A172 (cell line): ENCODE results near the gene LGR4. TPM values are rescaled to one million over a fixed set of nuclear protein-coding genes. Genes with fewer than 3 reads are reported as not detected.
A peak's percentile ranks its signal among the peaks of the same experiment; 100 is the strongest.

Source experiments
- DNase-seq: peaks from one replicate; pipeline ENCODE4 v3.0.0-alpha.2; 2015; ENCODE audit warnings: low spot score
- total RNA-seq: library from RNA; depleted of rRNA; stranded (reverse); fragments of >200 nt; shearing (Covaris generic); gene quantifications from 2 replicates; pipeline ENCODE4 v1.2.3, GENCODE V29; 2014

The LGR4 gene
- total RNA-seq, 1 experiment from 2014 or later: 10.0 TPM

DNA sequence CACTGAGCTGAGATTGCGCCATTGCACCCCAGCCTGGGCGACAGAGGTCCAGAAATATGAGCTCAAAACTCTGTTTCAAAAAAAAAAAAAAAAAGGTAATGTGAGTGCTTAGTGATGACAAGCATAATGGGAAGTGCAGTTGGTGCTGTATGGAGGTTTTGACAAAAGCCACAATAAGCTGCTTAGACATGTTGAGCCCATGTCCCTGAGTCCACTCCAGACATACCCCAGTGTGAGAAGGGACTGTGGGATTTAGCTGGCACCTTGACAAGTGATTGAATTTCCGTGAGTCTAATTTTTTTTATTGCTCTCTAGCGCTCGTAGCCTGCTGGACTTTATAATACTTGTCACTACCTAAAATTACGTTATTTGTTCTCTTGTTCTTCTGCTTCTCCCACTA is 15.1 kb upstream of the LGR4 start:
- no peak for DNase-seq

DNA sequence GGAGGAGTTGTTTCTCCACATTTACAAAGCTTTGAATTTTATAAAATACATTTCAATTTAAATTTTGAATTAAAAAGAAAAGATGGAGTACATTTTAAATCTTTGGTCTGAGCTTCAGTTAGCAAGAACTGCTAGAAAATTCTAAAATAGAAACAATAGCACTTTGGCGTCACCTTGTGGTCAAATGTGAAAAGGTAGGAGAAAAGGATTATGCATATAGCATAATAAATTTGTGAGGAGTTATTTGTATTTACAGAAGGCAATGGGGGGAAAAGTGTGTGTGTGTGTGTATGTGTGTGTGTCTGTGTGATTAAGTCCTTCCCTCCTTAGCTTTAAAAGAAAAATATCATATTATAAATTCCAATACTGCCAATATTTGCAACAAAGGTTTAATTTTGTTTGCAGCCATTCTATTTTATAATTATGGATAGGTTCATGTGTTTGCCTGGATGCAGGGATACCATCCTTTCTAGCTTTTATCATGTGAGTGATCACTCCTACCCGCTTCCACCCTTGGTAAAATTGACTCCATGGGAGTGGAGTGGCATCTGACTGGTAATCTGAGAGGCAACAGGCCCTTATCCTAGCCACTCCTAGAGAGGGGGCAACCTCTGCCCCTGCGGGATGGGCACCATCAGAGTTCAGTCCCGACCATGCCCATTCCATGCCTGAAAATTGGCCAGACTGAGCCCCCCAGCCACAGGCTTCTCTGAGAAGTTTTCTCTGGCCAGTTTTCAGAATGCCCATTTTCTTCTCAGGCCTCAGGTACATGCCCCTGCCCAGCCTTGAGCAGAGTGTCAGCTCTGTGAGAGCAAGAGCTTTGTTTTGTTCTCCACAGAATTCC is 13.6 kb upstream of the LGR4 start:
- peak; percentile 63 for DNase-seq

DNA sequence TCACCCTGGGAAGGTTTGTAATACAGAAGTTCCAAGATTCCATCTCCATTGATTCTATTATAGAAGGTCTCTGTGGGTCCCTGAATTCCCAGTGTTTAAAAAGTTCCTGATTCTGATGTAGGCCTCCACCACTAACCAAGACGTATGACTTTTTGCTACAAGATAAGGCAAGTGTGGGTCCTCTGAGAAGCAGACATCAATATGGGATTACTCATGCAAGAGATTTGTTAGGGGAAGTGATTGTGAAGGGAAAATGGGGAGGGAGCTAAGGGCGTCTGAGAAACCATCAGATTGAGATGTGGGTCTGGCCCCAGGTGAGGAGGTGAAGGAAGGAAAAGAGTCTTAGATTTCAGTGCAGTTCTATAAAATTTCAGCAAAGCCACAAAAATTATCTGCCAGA is 10.2 kb upstream of the LGR4 start:
- DNase-seq: no peak

DNA sequence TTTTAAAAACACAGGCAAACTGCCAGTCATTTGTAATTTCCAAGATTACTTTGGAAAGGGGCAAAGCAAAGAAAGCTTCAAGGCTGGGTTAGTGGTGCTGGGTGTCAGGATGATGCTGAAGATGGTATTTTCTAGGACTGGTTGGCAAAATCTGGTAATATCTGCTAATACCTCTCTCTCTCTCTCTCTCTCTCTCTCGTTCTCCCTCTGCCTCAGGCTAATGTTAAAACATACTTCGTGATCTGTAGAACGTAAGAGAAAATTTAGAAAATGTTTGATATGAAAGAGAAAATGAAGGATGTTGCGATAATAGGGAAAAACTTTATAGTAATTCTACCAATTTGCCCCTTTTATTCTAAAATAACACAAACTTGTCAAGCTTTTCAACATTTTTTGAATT is 9.4 kb upstream of the LGR4 start:
- DNase-seq: no peak

DNA sequence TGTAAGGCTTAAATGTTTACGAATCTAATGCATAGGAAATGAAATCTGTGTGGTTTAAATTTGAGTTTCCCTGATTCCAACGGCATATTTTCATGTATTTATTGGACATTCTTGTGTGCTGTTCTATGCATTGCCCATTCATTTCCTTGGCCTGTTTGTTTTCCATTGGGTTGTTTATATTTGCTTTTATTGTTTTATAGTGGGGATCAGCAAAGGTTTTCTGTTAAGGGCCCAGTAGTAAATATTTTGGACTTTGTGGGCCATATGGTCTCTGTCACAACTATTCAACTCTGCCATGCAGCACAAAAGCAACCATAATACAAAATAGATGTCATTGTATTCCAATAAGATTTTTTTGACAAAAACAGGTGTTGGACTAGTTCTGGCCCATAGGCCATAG is 5.2 kb upstream of the LGR4 start:
- DNase-seq: no peak

DNA sequence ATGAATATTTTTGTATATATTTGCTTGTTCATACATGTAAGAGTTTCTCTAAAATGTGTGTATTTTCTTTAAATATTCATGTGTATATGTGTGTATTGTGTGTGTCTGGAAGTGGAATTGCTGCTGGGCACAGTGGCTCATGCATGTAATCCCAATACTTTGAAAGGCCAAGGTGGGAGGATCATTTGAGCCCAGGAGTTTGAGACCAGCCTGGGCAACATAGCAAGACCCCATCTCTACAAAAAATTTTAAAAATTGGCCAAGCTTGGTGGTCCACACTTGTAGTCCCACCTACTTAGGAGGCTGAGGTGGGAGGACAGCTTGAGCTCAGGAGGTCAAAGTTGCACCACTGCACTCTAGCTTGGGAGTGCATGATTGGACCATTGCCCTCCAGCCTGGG is 4.7 kb upstream of the LGR4 start:
- DNase-seq: no peak

DNA sequence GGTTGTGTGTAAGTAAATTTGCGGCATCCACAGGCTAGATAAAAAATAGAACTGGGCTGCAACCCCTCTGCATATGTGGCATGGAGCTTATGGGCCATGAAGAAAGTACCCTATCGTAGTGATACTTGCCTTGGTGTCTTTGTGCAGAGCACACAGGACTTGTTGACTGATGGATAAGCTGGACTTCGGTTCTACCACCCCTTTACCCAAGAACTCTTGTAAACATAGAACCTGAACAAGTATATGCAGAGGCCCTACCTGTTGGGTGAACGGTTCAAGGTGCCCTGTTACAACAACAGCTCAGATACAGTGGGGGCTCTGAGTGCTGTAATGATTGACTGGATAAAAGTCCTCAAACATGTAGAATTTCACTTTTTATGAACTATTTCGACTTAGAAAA is 3.0 kb upstream of the LGR4 start:
- no peak for DNase-seq

DNA sequence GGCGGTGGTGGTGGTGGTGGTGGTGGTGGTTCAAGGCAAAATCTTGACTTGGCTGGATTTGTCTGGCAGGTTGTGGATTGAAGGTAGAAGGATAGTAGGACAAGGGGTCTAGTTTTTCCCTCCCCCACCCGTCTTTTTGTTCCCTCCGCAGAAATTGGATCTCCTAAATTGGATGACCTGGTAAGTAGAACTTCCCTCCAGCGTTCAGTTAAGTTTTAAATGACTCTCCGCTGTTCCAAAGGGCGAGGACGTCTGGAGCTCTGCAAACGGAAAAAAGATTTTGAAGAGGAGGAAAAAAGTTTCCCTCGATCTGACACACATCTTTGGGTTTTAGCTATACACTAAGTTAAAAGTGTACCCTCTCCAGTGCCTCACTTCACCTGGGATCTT is 422 bp upstream of the LGR4 start:
- DNase-seq: no peak

DNA sequence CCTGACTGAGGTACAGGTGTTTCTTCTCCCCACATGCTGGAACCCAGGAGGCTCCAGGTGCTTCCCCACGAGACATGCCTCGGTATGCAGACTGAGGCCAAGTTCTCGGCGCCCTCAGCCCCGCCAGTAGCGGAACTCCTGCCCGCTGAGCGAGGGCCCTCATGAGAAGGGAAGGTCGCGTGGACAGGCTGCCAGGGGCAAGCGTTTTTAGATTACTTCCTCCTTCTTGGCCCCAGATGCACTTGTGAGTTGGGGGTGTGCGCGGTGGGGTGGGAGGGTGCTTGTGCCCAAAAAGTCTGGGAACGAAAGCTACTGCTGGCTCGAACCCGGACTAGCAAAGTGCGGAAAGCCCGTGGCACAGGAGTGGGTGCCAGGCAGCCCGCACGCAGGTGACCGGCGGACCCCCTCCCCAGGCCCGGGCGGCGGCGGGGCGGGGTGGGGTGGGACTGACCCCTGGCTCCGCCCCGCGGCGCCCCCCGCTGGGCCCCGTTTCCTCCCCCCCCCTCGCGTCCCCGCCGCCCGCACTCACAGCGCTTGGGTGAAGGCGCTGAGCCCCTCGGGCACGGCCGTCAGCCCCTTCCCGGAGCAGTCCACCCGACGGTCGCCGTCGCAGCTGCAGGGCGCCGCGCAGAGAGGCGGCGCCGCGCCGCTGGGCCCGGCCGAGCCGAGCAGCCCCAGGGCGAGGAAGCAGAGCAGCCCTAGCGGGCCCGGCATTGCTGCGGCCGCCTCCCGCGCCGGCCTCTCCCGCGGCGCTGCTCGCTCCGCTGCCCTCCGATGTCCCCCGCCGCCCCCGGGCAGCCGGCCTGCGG is 797 bp downstream of the LGR4 start:
- DNase-seq: no peak

DNA sequence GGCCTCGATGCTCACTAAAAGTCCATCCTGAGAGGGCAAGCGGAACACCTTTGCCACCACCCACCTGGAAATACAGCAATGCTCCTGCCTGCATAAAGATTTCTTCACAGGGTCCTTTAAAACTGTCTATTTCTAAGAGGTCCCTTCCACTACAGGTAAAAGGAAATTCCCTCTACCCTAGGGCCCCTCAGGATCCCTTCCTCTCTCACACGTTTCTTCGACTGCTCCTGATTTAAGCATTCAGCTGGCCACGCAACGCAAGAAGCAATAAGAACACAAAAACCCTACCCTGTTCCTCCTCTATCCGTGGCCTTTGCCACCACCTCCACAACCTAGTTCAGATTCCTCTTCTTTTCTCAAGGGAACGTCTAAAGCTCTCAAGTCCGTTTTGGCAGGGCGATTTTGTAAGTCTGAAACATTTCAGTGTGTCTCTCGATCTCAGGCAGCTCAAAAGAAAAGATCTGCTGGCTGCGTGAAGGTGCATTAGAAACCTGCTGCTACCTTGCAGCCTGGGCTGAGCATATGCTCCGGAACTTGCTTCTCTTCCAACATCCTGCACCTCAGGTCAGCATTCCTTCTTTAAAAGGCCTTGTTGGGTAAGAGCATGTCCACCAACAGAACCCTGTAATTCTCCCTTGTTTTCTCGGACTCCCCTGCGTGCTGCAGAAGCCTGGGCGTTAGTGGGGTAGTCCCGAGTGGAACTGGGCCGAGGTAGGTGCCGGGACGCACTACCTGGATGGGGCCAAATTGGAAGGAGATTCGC is 1.6 kb downstream of the LGR4 start:
- DNase-seq: no peak

DNA sequence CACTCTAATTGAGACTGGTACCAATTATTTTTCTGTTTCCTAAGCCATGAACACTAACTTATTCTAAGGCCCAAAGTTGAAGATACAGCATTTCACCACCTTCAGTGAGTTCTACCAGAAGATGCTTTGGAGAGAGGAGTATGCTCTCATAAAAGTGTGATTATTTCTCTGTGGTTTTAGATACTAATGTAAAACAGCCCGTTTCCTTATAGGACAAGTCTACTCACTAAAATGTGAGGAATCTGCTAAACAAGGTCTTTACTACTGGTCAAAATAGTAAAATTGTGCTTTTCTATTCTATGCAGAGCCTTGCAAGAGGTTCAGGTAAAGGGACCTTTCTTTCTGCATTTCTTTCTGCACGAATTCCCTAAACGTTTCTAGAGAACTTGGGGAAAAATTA is 2.4 kb downstream of the LGR4 start:
- no peak for DNase-seq

DNA sequence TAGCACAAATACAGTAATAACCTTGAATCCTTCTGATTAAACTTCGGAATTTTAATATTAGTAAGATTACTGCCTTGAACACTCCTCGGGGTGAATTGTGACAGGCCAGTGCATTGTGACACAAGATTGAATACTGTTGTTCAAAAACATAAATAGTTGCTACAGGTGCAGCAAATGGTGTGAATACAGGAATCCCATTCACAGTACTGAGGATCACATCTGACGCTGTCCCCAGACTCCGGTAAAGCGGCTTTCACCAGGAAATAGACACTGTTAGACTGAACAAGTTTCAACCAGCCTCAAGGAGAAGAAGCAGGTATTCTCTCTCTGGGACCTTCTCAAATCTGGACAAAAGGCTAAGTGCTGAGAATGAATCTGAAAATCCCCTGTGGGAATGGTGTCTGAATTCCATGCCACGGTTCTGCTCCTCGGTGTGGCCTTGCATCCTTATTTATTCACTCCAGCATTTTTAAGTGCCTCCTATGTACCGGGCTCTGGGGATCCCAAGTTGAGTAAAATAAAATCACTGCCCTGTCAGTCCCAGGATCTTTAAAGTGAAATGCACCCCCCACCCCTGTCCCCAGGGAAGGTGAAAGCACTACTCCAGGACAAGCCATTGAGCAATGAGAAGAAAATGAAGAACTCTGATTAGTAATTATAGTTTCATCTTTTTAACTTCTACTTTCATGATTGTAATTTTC is 3.4 kb downstream of the LGR4 start:
- no peak for DNase-seq

DNA sequence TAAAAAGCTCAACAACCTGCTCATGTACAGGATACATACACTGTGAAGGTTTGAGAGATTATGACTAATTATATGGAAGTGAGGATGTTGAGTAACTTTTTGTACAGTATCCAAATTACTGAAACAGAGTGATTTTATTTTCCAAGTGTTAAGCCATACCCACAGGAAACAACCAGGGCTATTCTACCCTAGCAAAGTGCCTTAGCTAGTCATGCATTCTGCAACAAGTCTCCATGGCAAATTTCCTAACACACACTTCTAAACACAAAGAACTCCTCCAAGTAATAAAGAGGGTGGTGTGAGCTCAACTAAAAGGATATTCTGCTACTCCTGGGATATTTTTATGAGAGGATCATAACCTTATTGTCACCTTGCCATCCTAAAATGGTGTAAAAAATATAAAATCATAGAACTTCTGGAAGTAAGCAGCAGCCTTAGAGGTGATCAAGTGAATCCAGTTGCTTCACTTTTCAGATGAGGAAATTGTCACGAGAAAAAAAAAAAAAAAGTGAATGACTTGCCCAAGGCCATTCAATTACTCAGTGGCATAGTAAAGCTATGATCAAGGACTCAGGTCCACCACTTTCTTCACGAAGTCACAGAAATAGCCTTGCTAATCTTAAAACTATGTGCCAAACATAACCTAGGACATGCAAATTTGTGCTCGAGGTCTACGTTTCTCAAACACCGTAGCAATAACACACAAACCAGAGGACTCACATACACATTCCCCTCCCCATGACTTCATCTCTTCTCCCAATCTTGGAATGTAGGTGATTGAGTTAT is 4.2 kb downstream of the LGR4 start:
- DNase-seq: peak; percentile 48

DNA sequence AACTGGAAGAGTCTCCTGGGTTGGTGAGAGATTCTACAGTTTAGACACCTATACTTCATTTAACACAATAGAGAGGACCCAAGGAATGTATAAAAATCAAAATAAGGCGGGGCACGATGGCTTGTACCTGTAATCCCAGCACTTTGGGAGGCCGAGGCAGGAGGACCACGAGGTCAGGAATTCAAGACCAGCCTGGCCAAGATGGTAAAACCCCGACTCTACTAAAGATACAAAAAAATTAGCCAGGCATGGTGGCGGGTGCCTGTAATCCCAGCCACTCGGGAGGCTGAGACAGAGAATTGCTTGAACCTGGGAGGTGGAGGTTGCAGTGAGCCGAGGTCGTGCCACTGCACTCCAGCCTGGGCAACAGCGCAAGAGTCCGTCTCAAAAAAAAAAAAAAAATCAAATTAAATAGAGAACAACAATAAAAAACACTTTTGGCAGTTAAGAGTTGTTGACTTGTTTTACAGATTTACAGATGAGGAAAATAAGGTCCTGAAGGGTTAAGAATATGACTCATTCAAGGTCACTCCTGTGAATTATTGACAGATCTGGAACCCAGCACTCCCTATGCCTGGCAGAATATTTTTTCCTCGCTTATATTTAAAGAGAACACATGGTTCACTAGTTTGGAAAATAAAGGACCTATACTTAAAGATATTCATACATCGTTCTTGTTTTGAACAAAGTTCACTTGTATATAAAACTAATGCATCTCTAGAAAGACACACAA is 5.2 kb downstream of the LGR4 start:
- no peak for DNase-seq

DNA sequence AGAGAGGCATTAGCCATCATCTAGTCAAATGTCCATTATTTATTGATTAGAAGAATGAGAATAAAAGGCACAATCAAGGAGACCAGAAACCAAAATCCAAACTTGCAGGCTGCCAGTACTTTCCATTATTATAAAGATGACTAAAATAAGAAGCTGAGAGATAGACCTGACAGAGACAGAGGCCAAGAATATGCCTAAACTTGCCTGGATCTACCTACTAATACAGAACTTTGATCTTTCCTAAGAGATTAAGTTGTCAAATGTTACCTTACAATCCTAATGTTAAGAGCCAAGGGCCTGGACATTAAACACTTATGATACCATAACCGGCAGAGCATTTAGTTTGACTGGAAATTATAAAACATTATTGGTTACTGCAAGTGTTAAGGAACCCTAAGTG is 6.2 kb downstream of the LGR4 start:
- no peak for DNase-seq

DNA sequence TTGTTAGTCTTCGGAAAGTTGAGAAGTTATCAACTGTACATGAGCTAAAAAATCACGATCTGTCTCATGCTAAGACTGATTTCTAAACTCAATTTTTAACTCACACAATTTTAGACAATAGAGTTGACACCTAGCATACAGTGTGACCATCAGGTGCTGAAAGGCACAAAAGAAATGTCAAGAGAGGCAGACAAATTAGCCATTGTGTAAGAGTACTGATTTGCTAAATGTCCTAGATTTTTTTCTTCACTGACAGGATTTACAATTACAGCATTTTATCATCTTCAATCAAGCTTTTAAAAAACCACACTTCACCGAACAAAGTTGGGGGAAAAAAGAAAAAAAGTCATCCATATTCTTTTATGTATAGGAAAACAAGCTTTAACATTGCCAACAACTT is 7.0 kb downstream of the LGR4 start:
- DNase-seq: no peak

DNA sequence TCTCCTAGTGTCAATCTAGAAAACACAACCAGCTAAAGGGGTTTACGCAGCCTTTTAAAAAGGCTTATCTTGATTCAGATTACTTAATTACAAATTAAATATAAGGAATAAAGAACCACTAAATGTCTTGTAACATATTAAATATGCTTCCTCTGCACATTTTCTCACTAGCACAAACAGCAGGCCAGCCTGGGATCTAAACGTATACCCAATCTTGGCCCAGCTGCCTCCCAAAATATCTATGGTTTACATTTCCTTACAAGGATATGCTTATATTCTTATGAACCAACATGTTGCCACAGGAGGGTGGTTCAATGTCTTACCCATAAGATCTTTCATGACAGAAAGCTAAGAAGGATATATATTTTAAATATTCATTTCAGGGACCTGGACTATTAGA is 7.7 kb downstream of the LGR4 start:
- no peak for DNase-seq

DNA sequence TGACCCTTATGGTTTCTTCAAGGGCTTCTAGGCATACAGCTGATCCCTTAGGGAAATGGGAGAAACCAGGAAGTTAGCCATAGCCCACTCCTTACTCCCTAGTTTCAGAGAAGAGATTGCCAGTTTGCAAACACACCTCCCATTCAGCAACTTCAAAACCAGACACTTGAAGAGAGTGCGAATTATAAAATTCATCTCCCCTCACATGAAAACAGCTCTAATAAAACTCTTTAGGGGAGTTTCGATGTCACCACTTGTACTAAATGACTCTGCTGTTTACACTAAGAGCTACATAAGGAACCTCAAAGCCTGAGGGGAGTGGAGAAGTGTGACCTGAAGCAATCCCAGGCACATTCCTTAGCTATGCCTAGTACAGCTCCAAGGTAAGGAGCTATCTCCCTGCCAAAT is 8.3 kb downstream of the LGR4 start:
- peak; percentile 58 for DNase-seq

DNA sequence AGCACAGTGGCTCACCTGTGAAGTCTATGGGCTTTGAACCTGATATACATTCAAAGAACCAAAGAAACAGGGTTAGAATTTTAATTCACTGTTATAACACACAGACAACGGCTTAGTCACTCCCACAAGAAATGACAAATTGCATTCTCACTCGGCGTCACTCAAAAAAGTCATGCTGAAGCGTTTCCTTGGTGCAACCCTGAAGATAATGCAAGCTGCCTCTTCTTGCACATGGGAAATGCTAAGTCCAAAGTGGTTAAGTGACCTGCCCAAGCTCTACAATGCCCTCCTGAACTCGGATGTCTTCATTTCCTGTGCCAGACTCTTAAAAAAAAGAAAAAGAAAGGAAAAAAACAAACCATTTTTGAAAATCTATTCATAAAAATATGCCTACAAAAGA is 10.0 kb downstream of the LGR4 start:
- DNase-seq: no peak
